OCI-LY1 (cell line): ENCODE measurements around the gene AJM1.

Experiments
- EZH2 ChIP-seq: fragments of 200-600 bp; sonication (generic), shearing (Covaris generic); IDR thresholded peaks from 2 replicates; pipeline ENCODE4 v1.8.0; 2017; ENCODE audit warnings: borderline replicate concordance, mixed run types, mild to moderate bottlenecking, antibody characterized with exemption, low read length, moderate library complexity, mixed read lengths
- TF ChIP-seq, protein P1 (sequence below): fragments of 200-600 bp; sonication (generic), shearing (Covaris generic); IDR thresholded peaks from 2 replicates; pipeline ENCODE4 v1.5.1; 2017; ENCODE audit warnings: mild to moderate bottlenecking, antibody characterized with exemption, low read length, moderate library complexity, mixed read lengths

DNA sequence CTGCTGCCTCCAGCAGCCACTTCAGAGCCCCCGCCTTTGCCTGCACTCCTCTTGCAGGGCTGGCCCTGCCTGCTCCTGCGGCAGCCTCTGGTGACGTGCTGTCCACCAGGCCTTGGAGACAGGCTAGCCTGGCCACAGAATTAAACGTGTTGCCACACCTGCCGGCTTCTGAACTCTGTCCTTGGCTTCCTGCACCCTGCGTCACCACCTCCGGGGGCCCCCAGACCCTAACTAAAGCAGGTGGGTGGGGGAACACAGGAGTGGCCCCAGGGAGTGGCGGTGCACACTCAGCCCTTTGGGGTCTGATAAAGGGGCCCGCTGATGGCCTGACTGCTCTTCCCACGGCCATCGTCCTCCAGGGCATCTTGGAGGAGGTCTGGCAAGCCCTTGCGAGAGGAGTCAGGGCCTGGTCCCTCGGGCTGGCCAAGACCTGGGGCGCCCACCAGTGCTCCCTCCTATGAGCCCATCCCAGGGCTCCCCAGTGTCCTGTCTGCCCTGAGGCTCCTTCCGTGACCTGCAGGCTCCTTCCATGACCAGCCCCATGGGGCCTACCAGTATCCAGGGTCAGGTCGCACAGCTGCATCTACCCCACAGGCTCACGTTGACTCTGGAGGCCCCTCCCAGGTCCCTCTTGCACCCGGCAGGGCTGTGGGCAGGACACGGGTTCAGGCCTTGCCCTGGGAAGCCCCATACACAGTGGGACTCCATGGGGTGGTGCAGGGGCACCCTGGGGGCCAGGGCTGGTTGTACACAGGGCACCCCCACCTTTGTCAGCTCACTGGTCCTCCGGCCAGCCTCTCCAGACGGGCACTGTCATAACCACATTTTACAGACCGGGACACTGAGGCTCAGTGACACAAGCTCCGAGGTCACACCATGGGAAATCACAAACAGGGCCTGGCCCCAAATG lies 8.8 kb downstream of the AJM1 start:
- TF ChIP-seq, protein P1, sequence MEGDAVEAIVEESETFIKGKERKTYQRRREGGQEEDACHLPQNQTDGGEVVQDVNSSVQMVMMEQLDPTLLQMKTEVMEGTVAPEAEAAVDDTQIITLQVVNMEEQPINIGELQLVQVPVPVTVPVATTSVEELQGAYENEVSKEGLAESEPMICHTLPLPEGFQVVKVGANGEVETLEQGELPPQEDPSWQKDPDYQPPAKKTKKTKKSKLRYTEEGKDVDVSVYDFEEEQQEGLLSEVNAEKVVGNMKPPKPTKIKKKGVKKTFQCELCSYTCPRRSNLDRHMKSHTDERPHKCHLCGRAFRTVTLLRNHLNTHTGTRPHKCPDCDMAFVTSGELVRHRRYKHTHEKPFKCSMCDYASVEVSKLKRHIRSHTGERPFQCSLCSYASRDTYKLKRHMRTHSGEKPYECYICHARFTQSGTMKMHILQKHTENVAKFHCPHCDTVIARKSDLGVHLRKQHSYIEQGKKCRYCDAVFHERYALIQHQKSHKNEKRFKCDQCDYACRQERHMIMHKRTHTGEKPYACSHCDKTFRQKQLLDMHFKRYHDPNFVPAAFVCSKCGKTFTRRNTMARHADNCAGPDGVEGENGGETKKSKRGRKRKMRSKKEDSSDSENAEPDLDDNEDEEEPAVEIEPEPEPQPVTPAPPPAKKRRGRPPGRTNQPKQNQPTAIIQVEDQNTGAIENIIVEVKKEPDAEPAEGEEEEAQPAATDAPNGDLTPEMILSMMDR = no peak
- no peak for TF ChIP-seq EZH2
